Heart left ventricle (tissue), 16 donors: ENCODE data around the gene PRG2. TPM values are rescaled to one million over a fixed set of nuclear protein-coding genes. Genes with fewer than 3 reads are reported as not detected.
"Not testable (repeated sequence)": the region's sequence is repeated elsewhere in the genome, so short reads cannot be mapped to it uniquely, and the experiment has no call there.

Experiments used
- ATAC-seq, 4 donors: fragments of 200-7000 bp; cut with Tn5 transposase; one replicate each; pipeline ENCODE4 v1.9.1; 2020 to 2022; ENCODE audit warnings: moderate library complexity in 4 of 4, mild to moderate bottlenecking in 3 of 4, moderate number of reproducible peaks in 1 of 4
- DNase-seq, 5 donors: peaks; one replicate each; pipeline ENCODE4 v3.0.0-alpha.2; 2020
- H3K27ac ChIP-seq, 12 donors: fragments of 200-600 bp; sonication (generic) in 4 of 12; one replicate each; pipeline versions ENCODE4 v1.5.0 to v1.8.0; 2016 to 2022; ENCODE audit warnings: mild to moderate bottlenecking in 2 of 12
- H3K27me3 ChIP-seq, 9 donors: fragments of 200-600 bp; sonication (generic) in 2 of 9; one replicate each; pipeline versions ENCODE4 v1.5.1 to v1.8.0; 2016 to 2022; ENCODE audit warnings: mild to moderate bottlenecking in 3 of 9
- H3K36me3 ChIP-seq, 9 donors: fragments of 200-600 bp; sonication (generic) in 2 of 9; one replicate each; pipeline versions ENCODE4 v1.5.0 to v1.8.0; 2018 to 2022; ENCODE audit warnings: mild to moderate bottlenecking in 2 of 9
- H3K4me1 ChIP-seq, 12 donors: fragments of 200-600 bp; sonication (generic) in 4 of 12; one replicate each; pipeline versions ENCODE4 v1.5.0 to v1.8.0; 2016 to 2022; ENCODE audit warnings: mild to moderate bottlenecking in 3 of 12
- H3K4me3 ChIP-seq, 12 donors: fragments of 200-600 bp; sonication (generic) in 4 of 12; one replicate each; pipeline versions ENCODE4 v1.5.0 to v1.8.0; 2017 to 2022; ENCODE audit warnings: mild to moderate bottlenecking in 9 of 12, moderate library complexity in 4 of 12
- H3K9me3 ChIP-seq, 12 donors: fragments of 200-600 bp; sonication (generic) in 4 of 12; one replicate each; pipeline versions ENCODE4 v1.5.0 to v1.8.0; 2016 to 2022; ENCODE audit warnings: mild to moderate bottlenecking in 1 of 12
- POLR2A ChIP-seq, 2 donors: fragments of 450-650 bp; IDR thresholded peaks; one replicate each; pipeline ENCODE4 v1.6.1; 2017; ENCODE audit warnings: antibody characterized with exemption in 2 of 2, mild to moderate bottlenecking in 2 of 2, moderate library complexity in 2 of 2
- WGBS, 4 donors: extraction: QIAGEN DNeasy Blood & Tissue Kit in 2 of 4; methylation state at CpG; one replicate each; pipeline versions ENCODE4 v1.1.5 to v1.1.7; 2013 to 2018; 5-methylcytosine and 5-hydroxymethylcytosine counted together
- intact Hi-C, 10 donors: fragments of 100-400 bp; cut with DNase I; formaldehyde crosslinking; loops; one replicate each; pipeline versions ENCODE4 v1.11.1 to v1.14.2; 2022
- polyA plus RNA-seq, 2 donors: library from polyadenylated mRNA; stranded (reverse); fragments of 200-250 nt; gene quantifications; one replicate each; pipeline ENCODE4 v1.2.3, GENCODE V29; 2013
- total RNA-seq, 9 donors: library from RNA; depleted of rRNA in 2 of 9; stranded (reverse); fragments of >200 nt in 2 of 9; fragmentation: NEBNext Ultra II Directional in 3 of 9; extraction: Animal tissue kit (Norgen Biotek cat#: 25700) in 3 of 9; gene quantifications; one replicate each; pipeline versions ENCODE4 v1.1.0 to v1.2.4, GENCODE V29; 2016 to 2023
- TF ChIP-seq, protein P1 (sequence below), 12 donors: fragments of 200-600 bp; sonication (generic) in 4 of 12; IDR thresholded peaks; one replicate each; pipeline versions ENCODE4 v1.5.0 to v1.8.0; 2018 to 2022; ENCODE audit warnings: antibody characterized with exemption in 12 of 12, mild to moderate bottlenecking in 5 of 12
- donor health status: ischemic (EF 13 %, LVEDD 7.1; RV severe dilation, severe dysfunction).
- donor health status: healthy with polysubstance abuse.
- donor health status: DM: no; HTN: yes; CAD: no.
- donor health status: DM: no; HTN: no; CAD: no.
- donor health status: ischemic (EF 25% LVEDD 6.9; RV normal size, moderate dysfunction).
- donor health status: ischemic (EF 25% LVEDD 5.7; RV mildly dilated, moderate dysfunction).
- donor health status: healthy.
- donor health status: DM: yes; HTN: yes; CAD: no.
- donor health status: ischemic (EF 35%, LVEDD 5.7; RV mildly dilated, moderate dysfunction).
- donor health status: nonischemic (EF 11% LVEDD 7.7; RV severe dilation, severe dysfunction).
- donor health status: DM: yes; HTN: yes; CAD: no.
- donor health status: PGD.
- donor health status: ischemic (EF 29% LVEDD 5.4; RV normal size, mild dysfunction).
- donor health status: nonischemic (EF 23%, LVEDD 6.1; RV moderate dilation, normal function).

The PRG2 gene
- total and polyA plus RNA-seq, 11 donors: 0.04 to 0.27 (median 0.20) TPM; not detected in 6

DNA sequence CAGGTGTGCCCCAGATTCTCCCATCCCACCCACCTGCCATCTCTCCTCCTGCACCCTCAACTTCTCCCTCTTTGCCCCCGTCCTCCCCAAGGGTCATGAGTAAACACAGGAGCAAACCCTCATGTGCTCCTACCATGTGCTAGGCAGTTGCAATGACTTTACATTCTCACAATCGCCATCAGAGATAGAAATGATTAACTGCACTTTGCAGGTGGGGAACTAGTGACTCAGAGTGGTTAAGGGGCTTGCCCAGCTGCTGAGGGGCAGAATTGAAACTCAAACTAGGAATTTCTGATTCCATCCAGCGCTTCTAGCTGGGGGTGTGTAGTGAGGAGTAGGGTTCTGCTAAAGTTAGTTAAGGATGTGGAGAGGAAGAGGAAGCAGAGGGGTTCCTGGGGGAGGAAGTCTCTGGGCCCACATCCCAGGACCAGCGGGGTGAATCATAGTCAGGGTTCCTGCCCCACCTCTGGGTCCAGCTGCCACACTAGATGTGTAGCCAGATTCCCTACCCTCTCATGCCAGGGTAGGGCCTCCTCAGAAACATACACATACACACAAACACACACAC is 16.0 kb upstream of the PRG2 start:
- DNase-seq: peak; percentile 34 to 71 (median 38)
- WGBS, 4 donors: 46 to 53% (median 47%) methylated on average over 4 of the region's 4 CpGs
- TF ChIP-seq POLR2A (IDR thresholded peaks at IDR 0.05): no peak
- TF ChIP-seq, protein P1, sequence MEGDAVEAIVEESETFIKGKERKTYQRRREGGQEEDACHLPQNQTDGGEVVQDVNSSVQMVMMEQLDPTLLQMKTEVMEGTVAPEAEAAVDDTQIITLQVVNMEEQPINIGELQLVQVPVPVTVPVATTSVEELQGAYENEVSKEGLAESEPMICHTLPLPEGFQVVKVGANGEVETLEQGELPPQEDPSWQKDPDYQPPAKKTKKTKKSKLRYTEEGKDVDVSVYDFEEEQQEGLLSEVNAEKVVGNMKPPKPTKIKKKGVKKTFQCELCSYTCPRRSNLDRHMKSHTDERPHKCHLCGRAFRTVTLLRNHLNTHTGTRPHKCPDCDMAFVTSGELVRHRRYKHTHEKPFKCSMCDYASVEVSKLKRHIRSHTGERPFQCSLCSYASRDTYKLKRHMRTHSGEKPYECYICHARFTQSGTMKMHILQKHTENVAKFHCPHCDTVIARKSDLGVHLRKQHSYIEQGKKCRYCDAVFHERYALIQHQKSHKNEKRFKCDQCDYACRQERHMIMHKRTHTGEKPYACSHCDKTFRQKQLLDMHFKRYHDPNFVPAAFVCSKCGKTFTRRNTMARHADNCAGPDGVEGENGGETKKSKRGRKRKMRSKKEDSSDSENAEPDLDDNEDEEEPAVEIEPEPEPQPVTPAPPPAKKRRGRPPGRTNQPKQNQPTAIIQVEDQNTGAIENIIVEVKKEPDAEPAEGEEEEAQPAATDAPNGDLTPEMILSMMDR (IDR thresholded peaks at IDR 0.05): no peak
- ATAC-seq: peak; percentile 55 to 93 (median 78)
- H3K4me3 ChIP-seq: no peak overlapping the region
- peaks cover 0 to 53% (median 44%) of the 10 kb centered on the region in 9 donors for H3K36me3 ChIP-seq
- H3K27me3 ChIP-seq: no peaks in the 10 kb centered on the region
- H3K9me3 ChIP-seq: no peaks in the 10 kb centered on the region
- peak overlapping the region in 11 of 12 donors; percentile 33 to 75 (median 69) for H3K27ac ChIP-seq
- intact Hi-C loops: loop anchor here in 3 of 10 donors (2.0 to 5.0 kb wide), 4 partner anchors 18 to 59 kb away; no protein-coding TSS in a partner anchor
- H3K4me1 ChIP-seq: peaks cover 4 to 32% (median 22%) of the 10 kb centered on the region in 12 donors

- Histone ChIP-seq H3K27ac (peak overlapping the region in 9 of 12 donors; percentile 10 to 75 (median 69)), H3K4me1 (peaks cover 4 to 32% (median 22%) of the 10 kb centered on the region in 12 donors), H3K4me3 (no peak overlapping the region), H3K36me3 (peaks cover 0 to 42% (median 33%) of the 10 kb centered on the region in 9 donors), H3K9me3 (no peaks in the 10 kb centered on the region), H3K27me3 (no peaks in the 10 kb centered on the region)
- WGBS, 4 donors: 75 to 87% (median 86%) methylated on average over 4 of the region's 4 CpGs
- intact Hi-C loops: loop anchor here in 2 of 10 donors (5.0 kb wide), 2 partner anchors 53 to 58 kb away; no protein-coding TSS in a partner anchor
- DNase-seq (no peak), ATAC-seq (peak in 2 of 4 donors; percentile 23 to 26)
- no peak for TF ChIP-seq POLR2A (IDR thresholded peaks at IDR 0.05)
These were observed 14.9 kb upstream of the PRG2 start for GRCh38 chr11:57405271-57405860.

DNA sequence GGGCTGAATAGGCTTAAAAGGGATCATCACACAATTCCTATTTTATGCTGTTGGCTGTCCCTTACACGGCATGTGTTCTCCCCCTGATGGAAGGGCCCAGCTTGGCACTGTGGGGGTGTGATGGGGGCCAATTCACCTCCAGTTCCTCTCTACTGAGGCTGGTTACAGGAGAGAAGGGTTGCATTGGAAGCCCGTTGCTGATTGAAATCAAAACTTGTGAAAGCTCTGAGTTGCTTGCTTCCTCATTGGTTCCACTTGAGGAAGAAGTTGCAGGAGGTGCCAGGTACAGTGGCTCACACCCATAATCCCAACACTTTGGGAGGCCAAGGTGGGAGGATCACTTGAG is 13.3 kb upstream of the PRG2 start:
- ATAC-seq (no peak), DNase-seq (no peak)
- Histone ChIP-seq H3K9me3 (no peaks in the 10 kb centered on the region), H3K4me1 (peaks cover 4 to 32% (median 22%) of the 10 kb centered on the region in 12 donors), H3K4me3 (no peak overlapping the region), H3K27me3 (no peaks in the 10 kb centered on the region), H3K27ac (no peak overlapping the region), H3K36me3 (peaks cover 0 to 26% (median 17%) of the 10 kb centered on the region in 9 donors)
- 83 to 93% (median 90%) methylated on average over 2 of the region's 2 CpGs for WGBS, 4 donors
- TF ChIP-seq, protein P1 (IDR thresholded peaks at IDR 0.05): no peak
- no peak for TF ChIP-seq POLR2A (IDR thresholded peaks at IDR 0.05)
- intact Hi-C loops: no loop called here

DNA sequence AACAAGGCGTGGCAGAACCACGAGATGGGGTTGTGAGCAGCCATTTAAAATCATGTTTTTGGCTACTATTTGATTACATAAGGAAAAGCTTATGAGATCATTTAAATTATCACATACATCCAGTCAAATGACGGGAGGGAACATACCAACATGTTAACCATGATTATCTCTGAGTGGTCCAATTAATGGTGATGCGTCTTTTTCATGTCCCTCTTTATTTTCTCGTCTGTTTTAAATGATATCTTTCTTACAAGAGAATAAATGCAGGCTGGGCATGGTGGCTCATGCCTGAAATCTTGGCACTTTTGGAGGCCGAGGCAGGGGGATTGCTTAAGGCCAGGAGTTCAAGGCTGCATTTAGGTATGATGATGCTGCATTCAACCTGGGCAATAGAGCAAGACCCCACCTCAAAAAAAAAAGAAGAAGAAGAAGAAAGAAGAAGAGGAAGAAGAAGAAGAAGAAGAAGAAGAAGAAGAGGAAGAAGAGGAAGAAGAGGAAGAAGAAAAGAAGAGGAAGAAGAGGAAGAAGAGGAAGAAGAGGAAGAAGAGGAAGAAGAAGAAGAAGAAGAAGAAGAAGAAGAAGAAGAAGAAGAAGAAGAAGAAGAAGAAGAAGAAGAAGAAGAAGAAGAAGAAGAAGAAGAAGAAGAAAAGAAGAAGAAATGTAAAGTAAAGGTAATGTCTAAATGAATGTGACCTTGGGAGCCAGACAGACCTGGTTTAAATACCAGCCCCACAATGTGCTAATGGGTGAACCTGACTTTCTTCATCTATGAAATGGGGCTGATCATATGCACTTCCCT is 12.8 kb upstream of the PRG2 start:
- WGBS, 4 donors: 78 to 84% (median 80%) methylated on average over 6 of the region's 6 CpGs
- H3K4me3 ChIP-seq, H3K27ac ChIP-seq, ATAC-seq, intact Hi-C loops, H3K27me3 ChIP-seq, H3K9me3 ChIP-seq, DNase-seq: not testable (repeated sequence)
- peaks cover 4 to 30% (median 22%) of the 10 kb centered on the region in 12 donors for H3K4me1 ChIP-seq
- H3K36me3 ChIP-seq: peaks cover 0 to 21% (median 12%) of the 10 kb centered on the region in 9 donors
